ENCODE measurements around the gene GMPPA.
A peak's percentile ranks its signal among the peaks of the same experiment; 100 is the strongest.

GMPPA gene

GRCh38 chr2:219469186-219469724, 29.4 kb upstream of the GMPPA start:
- no peak for TF ChIP-seq CTCF (conservative IDR thresholded peaks at IDR 0.05; ENCODE audit: low read length)
- DNase-seq (ENCODE audit: low read depth): peak; percentile 47

GRCh38 chr2:219470429-219470828, 28.3 kb upstream of the GMPPA start:
- TF ChIP-seq CTCF (conservative IDR thresholded peaks at IDR 0.05; ENCODE audit: low read length): no peak
- DNase-seq (ENCODE audit: low read depth): no peak
- H3K4me3 ChIP-seq (ENCODE audit: low read length): no peak overlapping the region

More at GRCh38 chr2:219469186-219469724, 29.4 kb upstream of the GMPPA start:
- no peak overlapping the region for H3K4me3 ChIP-seq (ENCODE audit: low read length)

DNA sequence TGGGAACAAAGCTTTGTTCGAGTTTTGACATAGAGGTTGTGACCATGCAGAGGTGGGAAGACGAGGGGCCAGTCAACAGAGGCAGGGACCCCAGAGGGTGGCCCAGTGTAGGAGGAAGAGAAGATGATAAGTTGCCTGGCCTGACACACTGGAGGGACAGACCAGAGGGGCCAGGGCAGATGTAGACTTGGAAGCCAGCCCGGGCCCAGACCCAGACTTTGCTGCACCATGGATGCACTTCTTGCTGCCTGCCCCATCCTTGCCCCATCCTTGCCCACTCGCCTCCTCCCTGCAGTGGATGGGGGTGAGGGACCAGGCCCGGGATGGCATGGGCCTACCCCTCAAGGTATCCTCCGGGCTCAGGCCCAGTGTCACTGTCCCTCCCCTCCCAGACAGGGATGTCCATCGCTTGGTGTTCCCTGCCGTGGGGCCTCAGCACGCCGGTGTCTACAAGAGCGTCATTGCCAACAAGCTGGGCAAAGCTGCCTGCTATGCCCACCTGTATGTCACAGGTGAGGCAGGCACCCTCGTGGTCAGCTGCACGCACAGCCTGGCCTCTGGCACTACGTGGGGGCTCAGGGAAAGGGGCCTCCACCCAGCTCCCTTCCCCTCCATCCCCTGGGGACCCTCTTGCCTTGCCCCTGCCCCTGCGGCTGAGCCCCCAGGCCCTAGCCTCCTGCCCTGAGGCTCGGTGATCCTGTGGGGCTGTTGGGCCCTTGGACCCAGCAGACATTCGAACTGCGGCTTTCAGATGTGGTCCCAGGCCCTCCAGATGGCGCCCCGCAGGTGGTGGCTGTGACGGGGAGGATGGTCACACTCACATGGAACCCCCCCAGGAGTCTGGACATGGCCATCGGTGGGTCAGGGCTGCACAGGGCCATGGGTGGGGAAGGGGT, 27.0 kb upstream of the GMPPA start:
- H3K4me3 ChIP-seq (ENCODE audit: low read length): no peak overlapping the region
- DNase-seq (ENCODE audit: low read depth): no peak
- TF ChIP-seq CTCF (conservative IDR thresholded peaks at IDR 0.05; ENCODE audit: low read length): no peak

DNA sequence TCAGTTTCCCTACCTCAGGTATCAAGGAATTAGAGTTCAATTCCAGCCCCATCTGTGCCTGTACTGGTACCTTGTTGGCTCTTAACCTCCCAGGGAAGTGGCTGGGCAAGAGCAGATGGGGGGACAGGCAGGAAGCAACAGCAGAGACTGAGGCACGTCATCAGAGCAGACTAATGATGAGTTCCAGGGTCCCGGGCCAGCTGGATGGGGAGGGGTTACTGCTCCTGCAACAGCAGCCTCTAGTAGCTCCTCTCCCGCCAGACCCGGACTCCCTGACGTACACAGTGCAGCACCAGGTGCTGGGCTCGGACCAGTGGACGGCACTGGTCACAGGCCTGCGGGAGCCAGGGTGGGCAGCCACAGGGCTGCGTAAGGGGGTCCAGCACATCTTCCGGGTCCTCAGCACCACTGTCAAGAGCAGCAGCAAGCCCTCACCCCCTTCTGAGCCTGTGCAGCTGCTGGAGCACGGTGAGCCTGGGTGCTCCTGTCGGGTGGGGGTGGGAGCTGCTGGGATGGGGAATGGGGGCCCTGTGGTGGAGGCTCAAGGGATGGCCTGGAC, 26.0 kb upstream of the GMPPA start:
- TF ChIP-seq CTCF (conservative IDR thresholded peaks at IDR 0.05; ENCODE audit: low read length): no peak
- DNase-seq (ENCODE audit: low read depth): no peak
- no peak overlapping the region for H3K4me3 ChIP-seq (ENCODE audit: low read length)

DNA sequence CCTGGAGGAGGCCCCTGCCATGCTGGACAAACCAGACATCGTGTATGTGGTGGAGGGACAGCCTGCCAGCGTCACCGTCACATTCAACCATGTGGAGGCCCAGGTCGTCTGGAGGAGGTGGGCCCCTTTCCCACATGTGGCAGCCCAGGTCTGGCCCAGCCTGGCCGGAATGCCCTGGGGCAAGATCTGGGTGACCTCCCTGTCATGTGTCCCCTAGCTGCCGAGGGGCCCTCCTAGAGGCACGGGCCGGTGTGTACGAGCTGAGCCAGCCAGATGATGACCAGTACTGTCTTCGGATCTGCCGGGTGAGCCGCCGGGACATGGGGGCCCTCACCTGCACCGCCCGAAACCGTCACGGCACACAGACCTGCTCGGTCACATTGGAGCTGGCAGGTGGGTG, 25.2 kb upstream of the GMPPA start:
- H3K4me3 ChIP-seq (ENCODE audit: low read length): no peak overlapping the region
- DNase-seq (ENCODE audit: low read depth): no peak
- no peak for TF ChIP-seq CTCF (conservative IDR thresholded peaks at IDR 0.05; ENCODE audit: low read length)

DNA sequence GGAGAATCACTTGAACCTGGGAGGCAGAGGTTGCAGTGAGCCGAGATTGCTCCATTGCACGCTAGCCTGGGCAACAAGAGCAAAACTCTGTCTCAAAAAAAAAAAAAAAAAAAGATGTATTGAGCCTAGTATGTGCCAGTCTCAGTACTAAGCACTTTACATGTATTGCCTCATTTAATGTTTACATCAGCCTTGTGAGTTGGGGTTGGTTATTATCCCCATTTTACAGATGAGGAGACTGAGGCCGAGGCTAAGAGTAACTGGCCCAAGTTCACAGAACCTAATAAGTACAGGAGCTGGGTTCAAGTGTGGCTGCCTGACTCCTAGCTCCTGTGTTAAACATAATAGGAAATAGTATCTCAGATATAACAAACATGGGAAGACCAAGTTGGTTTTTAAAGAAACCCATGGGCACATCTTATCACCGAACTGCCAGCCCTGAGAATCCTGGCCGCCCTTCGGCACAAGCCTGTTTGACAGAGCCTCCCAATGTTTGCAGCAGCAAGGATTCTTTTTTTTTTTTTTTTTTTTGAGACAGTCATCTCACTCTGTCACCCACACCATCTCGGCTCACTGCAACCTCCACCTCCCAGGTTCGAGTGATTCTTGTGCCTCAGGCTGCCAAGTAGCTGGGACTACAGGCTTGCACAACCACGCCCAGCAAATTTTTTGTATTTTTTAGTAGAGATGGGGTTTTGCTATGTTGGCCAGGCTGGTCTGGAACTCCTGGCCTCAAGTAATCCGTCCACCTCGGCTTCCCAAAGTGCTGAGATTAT, 24.2 kb upstream of the GMPPA start:
- no peak for DNase-seq (ENCODE audit: low read depth)
- no peak overlapping the region for H3K4me3 ChIP-seq (ENCODE audit: low read length)
- no peak for TF ChIP-seq CTCF (conservative IDR thresholded peaks at IDR 0.05; ENCODE audit: low read length)
